SK-N-MC (cell line): ENCODE measurements around the gene CRAMP1.

Experiments used
- EZH2 ChIP-seq: fragments of 200-600 bp; sonication (generic); IDR thresholded peaks from one replicate; pipeline ENCODE4 v1.6.1; 2017; ENCODE audit warnings: antibody characterized with exemption
- FOXP2 ChIP-seq: optimal IDR thresholded peaks from 2 replicates; pipeline ENCODE3; 2011; ENCODE audit warnings: mild to moderate bottlenecking, moderate library complexity; ENCODE audit not compliant: insufficient read depth; ENCODE audit errors: extremely low read length, control extremely low read depth
- POLR2AphosphoS5 ChIP-seq: IDR thresholded peaks from 2 replicates; pipeline ENCODE4 v1.6.1; 2012; ENCODE audit warnings: mild to moderate bottlenecking, low read depth, low read length, borderline replicate concordance

DNA sequence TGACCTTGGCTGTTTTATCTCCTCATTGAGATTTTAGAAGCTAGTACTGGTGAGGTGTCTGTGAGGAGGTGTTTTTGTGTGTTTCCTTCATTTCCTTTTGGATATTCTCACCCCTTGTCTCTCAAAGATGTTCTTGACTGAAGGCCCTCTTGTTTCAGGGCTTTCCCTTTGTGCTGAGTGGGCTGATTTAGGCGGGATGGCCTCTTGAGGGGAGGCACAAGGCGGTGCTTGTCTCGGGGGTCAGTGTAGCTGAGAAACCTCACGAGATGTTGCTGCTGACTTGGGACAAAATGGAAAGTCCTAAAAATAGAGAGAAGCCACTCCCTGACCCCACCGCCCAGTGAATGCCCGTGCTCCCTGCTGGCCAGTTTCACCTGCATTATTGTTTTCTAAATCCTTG, 14.2 kb downstream of the CRAMP1 start:
- TF ChIP-seq FOXP2 (no peak), POLR2AphosphoS5 (no peak), EZH2 (no peak)
